ENCODE data around the gene EBI3.
"Not testable (repeated sequence)": the region's sequence is repeated elsewhere in the genome, so short reads cannot be mapped to it uniquely, and the experiment has no call there.

EBI3 gene

GRCh38 chr19:4215807-4216206 lies 13.5 kb upstream of the EBI3 start:
- no peak for FAIRE-seq
- no peak for DNase-seq (ENCODE audit: insufficient read length, low spot score)
- TF ChIP-seq POLR2A (IDR thresholded peaks at IDR 0.05; ENCODE audit: low read depth, low read length) = no peak

- FAIRE-seq = no peak
- no peak for DNase-seq (ENCODE audit: insufficient read length, low spot score)
- TF ChIP-seq POLR2A (IDR thresholded peaks at IDR 0.05; ENCODE audit: low read depth, low read length) = no peak
Observed at GRCh38 chr19:4216846-4217245, 12.5 kb upstream of the EBI3 start.

DNA sequence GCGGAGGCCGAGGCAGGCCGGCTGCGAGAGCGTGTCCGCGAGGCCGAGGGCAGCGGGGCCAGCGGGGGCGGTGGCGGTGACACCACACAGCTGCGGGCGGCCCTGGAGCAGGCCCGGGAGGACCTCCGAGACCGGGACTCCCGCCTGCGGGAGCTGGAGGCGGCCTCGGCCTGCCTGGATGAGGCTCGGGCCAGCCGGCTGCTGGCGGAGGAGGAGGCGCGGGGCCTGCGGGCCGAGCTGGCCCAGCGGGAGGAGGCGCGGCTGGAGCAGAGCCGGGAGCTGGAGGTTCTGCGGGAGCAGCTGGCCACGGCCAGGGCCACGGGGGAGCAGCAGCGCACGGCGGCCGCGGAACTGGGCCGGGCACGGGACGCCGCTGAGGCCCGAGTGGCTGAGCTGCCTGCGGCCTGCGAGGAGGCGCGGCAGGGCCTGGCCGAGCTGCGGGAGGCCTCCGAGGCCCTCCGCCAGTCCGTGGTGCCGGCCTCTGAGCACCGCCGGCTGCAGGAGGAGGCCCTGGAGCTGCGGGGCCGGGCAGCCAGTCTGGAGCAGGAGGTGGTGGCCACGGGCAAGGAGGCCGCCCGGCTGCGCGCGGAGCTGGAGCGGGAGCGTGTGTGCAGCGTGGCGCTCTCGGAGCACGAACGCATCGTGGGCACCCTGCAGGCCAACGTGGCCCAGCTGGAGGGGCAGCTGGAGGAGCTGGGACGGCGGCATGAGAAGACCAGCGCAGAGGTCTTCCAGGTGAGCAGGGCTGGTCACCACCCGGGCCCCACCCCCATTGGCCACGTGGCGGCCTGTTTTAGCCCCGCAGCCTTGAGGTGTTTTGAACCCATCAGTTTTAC lies 11.7 kb upstream of the EBI3 start:
- TF ChIP-seq POLR2A (IDR thresholded peaks at IDR 0.05; ENCODE audit: low read depth, low read length) = no peak
- FAIRE-seq (no peak), DNase-seq (ENCODE audit: insufficient read length, low spot score) (no peak)

DNA sequence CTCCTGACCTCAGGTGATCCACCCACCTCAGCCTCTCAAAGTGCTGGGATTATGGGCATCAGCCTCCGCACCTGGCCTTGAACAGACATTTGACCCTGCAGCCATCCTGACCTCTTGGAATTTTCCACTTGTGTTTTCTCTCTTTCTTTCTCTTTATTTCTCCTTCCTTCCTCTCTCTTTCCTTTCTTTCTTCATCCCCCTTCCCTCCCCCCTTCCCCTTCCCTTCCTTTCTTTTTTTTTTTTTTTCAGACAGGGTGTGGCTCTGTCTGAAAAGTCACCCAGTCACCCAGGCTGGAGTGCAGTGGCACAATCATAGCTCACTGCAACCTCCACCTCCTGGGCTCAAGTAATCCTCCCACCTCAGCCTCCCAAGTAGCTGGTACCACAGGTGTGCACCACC lies 10.8 kb upstream of the EBI3 start:
- not testable (repeated sequence) for FAIRE-seq; DNase-seq (ENCODE audit: insufficient read length, low spot score)

DNA sequence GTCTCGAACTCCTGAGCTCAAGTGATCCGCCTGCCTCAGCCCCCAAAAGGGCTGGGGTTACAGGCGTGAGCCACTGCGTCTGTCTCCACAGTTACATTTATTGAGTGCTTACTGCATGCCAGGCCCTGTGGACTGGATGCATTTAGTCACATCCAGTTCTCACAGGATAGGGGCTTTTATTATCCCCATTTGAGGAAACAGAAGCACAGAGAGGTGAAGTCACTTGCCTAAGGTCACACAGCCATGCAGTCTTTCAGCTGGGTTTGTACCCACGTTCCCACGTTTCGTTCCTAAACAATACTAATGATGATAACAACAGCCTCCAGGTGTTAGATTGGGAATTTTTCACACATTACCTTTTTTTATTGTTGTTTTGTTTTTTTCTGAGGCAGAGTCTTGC lies 9.1 kb upstream of the EBI3 start:
- FAIRE-seq (no peak), DNase-seq (ENCODE audit: insufficient read length, low spot score) (no peak)
- no peak for TF ChIP-seq POLR2A (IDR thresholded peaks at IDR 0.05; ENCODE audit: low read depth, low read length)

DNA sequence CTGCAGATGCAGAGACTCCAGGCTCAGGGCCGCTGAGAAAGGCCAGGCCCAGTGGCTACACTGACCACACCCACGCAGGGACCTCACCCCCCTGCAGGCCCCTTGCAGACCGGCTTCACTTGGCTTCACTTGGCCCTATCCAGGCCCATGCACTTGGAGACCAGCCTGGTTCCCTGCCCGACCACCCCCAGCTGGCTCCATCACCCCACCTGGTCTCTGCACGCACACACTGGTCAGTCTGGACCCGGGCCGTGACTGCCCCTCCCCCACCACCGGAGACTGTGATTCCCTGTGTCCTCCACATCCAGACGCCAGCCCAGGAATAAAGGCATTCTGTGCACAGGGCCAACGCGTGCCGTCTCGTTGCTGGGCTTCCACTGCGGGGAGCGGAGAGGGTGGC lies 4.9 kb upstream of the EBI3 start:
- no peak for DNase-seq (ENCODE audit: insufficient read length, low spot score)
- TF ChIP-seq POLR2A (IDR thresholded peaks at IDR 0.05; ENCODE audit: low read depth, low read length) = no peak
- no peak for FAIRE-seq

DNA sequence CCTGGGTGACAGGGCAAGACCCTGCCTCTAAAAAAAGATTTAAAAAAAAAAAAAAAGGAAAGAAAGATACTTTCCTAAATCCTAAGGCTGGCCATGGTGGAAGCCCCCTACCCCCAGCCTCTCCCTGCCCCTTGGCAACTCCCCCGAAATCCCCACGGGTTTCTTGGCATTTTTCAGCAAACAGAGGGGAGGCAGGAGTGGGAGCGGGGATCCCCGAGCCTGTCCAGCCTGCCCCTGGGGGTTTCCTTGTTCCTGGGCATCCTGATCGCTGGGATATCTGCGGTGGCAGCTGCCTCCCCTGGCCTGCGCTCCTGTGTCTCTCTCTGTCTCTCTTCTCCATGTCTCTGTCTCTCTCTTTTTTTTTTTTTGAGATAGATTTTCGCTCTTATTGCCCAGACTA lies 3.4 kb upstream of the EBI3 start:
- DNase-seq (ENCODE audit: insufficient read length, low spot score) = no peak
- no peak for FAIRE-seq
- no peak for TF ChIP-seq POLR2A (IDR thresholded peaks at IDR 0.05; ENCODE audit: low read depth, low read length)

DNA sequence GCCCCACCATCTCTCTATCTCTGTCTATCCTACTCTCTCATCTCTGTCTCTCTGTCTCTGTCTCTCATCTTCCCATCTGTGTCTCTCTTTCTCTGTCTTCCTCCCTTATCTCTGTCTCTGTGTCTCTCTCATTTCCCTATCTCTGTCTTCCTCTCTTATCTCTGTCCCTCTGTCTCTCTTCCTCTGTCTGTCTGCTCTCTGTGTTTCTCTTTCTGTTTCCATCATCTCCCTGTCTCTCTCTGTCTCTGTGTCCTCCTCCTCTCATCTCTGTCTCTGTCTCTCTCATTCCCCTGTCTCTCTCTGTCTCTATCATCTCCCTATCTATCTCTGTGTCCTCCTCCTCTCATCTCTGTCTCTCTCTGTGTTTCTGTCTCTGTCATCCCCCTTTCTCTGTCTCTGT lies 1.6 kb upstream of the EBI3 start:
- DNase-seq (ENCODE audit: insufficient read length, low spot score) = no peak
- no peak for TF ChIP-seq POLR2A (IDR thresholded peaks at IDR 0.05; ENCODE audit: low read depth, low read length)
- FAIRE-seq = no peak

DNA sequence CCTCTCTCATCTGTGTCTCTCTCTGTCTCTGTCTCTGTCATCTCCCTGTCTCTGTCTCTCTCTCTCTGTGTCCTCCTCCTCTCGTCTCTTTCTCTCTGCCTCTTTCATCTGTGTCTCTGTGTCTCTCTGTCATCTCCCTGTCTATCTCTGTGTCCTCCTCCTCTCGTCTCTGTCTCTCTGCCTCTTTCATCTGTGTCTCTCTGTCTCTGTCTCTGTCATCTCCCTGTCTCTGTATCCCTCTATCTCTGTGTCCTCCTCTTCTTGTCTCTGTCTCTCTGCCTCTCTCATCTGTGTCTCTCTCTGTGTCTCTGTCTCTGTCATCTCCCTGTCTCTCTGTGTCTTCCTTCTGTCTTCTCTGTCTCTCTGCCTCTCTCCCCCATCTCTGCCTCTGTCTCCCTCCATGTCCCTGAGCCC lies 551 bp upstream of the EBI3 start:
- FAIRE-seq = no peak

GRCh38 chr19:4230237-4230636 lies 914 bp downstream of the EBI3 start:
- not testable (repeated sequence) for FAIRE-seq; DNase-seq (ENCODE audit: insufficient read length, low spot score)

More for the DNA sequence above, 551 bp upstream of the EBI3 start:
- DNase-seq (ENCODE audit: insufficient read length, low spot score) = no peak
- TF ChIP-seq POLR2A (IDR thresholded peaks at IDR 0.05; ENCODE audit: low read depth, low read length) = no peak

DNA sequence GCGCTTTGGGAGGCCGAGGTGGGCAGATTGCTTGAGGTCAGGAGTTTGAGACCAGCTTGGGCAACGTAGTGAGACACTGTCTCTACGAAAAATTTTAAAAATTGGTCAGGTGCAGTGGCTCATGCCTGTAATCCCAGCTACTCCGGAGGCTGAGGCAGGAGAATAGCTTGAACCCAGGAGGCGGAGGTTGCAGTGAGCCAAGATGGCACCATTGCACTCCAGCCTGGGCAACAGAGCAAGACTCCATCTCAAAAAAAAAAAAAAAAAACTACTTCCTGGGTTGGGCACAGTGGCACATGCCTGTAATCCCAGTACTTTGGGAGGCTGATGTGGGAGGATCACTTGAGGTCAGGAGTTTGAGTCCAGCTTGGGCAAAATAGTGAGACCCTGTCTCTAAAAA lies 2.2 kb downstream of the EBI3 start:
- FAIRE-seq = not testable (repeated sequence)

DNA sequence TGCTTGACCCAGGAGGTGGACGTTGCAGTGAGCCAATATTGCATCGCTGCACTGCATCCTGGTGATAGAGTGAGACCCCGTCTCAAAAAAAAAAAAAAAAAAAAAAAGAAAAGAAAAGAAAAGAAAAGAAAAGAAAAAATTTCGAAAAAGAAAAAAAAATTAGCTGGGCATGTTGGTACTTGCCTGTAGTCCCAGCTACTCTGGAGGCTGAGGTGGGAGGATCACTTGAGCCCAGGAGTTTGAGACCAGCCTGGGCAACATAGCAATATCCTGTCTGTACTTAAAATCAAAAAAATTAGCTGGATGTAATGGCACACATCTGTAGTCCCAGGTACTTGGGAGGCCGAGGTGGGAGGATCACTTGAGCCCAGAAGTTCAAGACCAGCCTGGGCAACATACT lies 2.8 kb downstream of the EBI3 start:
- not testable (repeated sequence) for DNase-seq (ENCODE audit: insufficient read length, low spot score); FAIRE-seq

More for the DNA sequence above, 2.2 kb downstream of the EBI3 start:
- not testable (repeated sequence) for DNase-seq (ENCODE audit: insufficient read length, low spot score)

DNA sequence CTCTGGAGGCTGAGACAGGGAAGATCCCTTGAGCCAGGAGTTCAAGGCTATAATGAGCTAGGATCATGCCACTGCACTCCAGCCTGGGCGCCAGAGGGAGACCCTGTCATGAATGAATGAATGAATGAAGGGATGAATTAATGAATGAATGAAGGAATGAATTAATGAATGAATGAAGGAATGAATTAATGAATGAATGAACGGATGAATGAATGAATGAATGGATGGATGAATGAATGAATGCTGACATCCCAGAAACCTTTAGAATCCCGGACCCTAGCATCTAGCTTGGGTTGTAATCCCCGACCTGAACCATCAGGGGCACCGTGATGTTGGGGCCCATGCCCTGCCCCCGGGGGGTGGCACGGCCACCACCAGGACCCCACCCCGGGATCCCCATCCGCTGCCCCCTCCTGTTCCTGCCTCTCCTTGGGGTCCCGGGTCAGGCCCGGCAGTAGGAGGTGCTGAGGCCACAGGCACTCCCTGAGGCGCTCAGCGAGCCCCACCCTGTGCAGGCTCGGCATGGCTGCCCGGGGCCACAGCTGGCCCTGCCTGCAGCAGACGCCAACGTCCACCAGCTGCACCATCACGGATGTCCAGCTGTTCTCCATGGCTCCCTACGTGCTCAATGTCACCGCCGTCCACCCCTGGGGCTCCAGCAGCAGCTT lies 3.4 kb downstream of the EBI3 start:
- no peak for DNase-seq (ENCODE audit: insufficient read length, low spot score)
- FAIRE-seq = no peak
- no peak for TF ChIP-seq POLR2A (IDR thresholded peaks at IDR 0.05; ENCODE audit: low read depth, low read length)

- FAIRE-seq = no peak
- TF ChIP-seq POLR2A (IDR thresholded peaks at IDR 0.05; ENCODE audit: low read depth, low read length) = no peak
- no peak for DNase-seq (ENCODE audit: insufficient read length, low spot score)
Observed at GRCh38 chr19:4233282-4233853, 4.0 kb downstream of the EBI3 start.

All from H54 (cell line).